ENCODE results near the gene FZD7. TPM values are rescaled to one million over a fixed set of nuclear protein-coding genes. Genes with fewer than 3 reads are reported as not detected.

Gene FZD7
- total and polyA plus RNA-seq, 2 donors (not counting 1 experiment from before 2014, with no cell fraction given), result 39.1 to 44.4 TPM

DNA sequence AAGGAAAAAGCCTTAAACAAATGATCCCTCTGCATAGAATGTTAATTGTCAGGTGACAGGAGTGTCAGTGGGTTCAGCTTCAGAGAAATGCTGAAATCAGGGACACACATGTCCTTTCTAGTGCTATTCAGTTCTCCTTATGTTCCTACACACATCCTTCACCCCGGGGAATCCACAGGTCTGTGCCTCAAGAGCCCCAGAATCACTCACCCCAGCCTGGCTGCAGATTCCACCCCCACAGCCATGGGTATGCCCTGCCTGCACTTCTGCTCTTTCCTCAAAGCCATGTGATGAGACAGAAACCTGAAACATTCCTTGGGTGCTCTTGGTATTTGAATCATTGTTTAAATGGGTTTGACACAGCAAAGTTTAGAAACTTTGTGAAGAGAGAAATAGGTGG is 27.4 kb upstream of the FZD7 start:
- no peaks in the 10 kb centered on the region for H3K4me1 ChIP-seq (ENCODE audit: control insufficient read depth, extremely low read depth, insufficient read depth, low read length)
- TF ChIP-seq, protein P1, sequence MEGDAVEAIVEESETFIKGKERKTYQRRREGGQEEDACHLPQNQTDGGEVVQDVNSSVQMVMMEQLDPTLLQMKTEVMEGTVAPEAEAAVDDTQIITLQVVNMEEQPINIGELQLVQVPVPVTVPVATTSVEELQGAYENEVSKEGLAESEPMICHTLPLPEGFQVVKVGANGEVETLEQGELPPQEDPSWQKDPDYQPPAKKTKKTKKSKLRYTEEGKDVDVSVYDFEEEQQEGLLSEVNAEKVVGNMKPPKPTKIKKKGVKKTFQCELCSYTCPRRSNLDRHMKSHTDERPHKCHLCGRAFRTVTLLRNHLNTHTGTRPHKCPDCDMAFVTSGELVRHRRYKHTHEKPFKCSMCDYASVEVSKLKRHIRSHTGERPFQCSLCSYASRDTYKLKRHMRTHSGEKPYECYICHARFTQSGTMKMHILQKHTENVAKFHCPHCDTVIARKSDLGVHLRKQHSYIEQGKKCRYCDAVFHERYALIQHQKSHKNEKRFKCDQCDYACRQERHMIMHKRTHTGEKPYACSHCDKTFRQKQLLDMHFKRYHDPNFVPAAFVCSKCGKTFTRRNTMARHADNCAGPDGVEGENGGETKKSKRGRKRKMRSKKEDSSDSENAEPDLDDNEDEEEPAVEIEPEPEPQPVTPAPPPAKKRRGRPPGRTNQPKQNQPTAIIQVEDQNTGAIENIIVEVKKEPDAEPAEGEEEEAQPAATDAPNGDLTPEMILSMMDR (conservative IDR thresholded peaks at IDR 0.05 in 1 of 2, IDR thresholded peaks at IDR 0.05 in 1 of 2; ENCODE audit: low read depth in 1 of 2, low read length in 2 of 2), result no peak
- TF ChIP-seq EZH2 (IDR thresholded peaks at IDR 0.05; ENCODE audit: low read length, missing control alignments), result no peak
- H3K27ac ChIP-seq (ENCODE audit: insufficient read depth, low read length), result no peak overlapping the region
- H4K20me1 ChIP-seq (ENCODE audit: control insufficient read depth, extremely low read depth, insufficient read depth, low read length), result no peaks in the 10 kb centered on the region
- no peak overlapping the region for H3K4me2 ChIP-seq (ENCODE audit: extremely low read depth, insufficient read depth, low read length)
- H3K4me3 ChIP-seq (replicated peaks in 1 of 4; ENCODE audit: control extremely low read depth in 1 of 4, insufficient read depth in 1 of 4, low read depth in 3 of 4, low read length in 4 of 4), result no peak overlapping the region
- no peaks in the 10 kb centered on the region for H3K9me3 ChIP-seq (ENCODE audit: control insufficient read depth, insufficient read depth, low read depth, low read length)
- DNase-seq (ENCODE audit: low read depth in 2 of 2), result peak in 1 of 2 donors; percentile 23
- H2AFZ ChIP-seq (ENCODE audit: low read length), result no peak overlapping the region
- no peak overlapping the region for H3K9ac ChIP-seq (ENCODE audit: insufficient read depth, low read length)
- H3K27me3 ChIP-seq (ENCODE audit: control insufficient read depth, insufficient read depth, low read length), result no peaks in the 10 kb centered on the region
- H3K36me3 ChIP-seq (ENCODE audit: control insufficient read depth, insufficient read depth, low read length), result no peaks in the 10 kb centered on the region
- H3K79me2 ChIP-seq (ENCODE audit: control insufficient read depth, insufficient read depth, low read length), result no peaks in the 10 kb centered on the region

- DNase-seq (ENCODE audit: low read depth in 2 of 2), result no peak
- no peak for TF ChIP-seq EZH2 (IDR thresholded peaks at IDR 0.05; ENCODE audit: low read length, missing control alignments)
- TF ChIP-seq, protein P1 (conservative IDR thresholded peaks at IDR 0.05 in 1 of 2, IDR thresholded peaks at IDR 0.05 in 1 of 2; ENCODE audit: low read depth in 1 of 2, low read length in 2 of 2), result peak in 1 of 2 donors; percentile 29
- Histone ChIP-seq H3K79me2 (ENCODE audit: control insufficient read depth, insufficient read depth, low read length) (no peaks in the 10 kb centered on the region), H3K27ac (ENCODE audit: insufficient read depth, low read length) (no peak overlapping the region), H3K36me3 (ENCODE audit: control insufficient read depth, insufficient read depth, low read length) (no peaks in the 10 kb centered on the region), H3K4me2 (ENCODE audit: extremely low read depth, insufficient read depth, low read length) (no peak overlapping the region), H4K20me1 (ENCODE audit: control insufficient read depth, extremely low read depth, insufficient read depth, low read length) (no peaks in the 10 kb centered on the region), H3K4me1 (ENCODE audit: control insufficient read depth, extremely low read depth, insufficient read depth, low read length) (no peaks in the 10 kb centered on the region), H3K27me3 (ENCODE audit: control insufficient read depth, insufficient read depth, low read length) (no peaks in the 10 kb centered on the region), H3K4me3 (replicated peaks in 1 of 4; ENCODE audit: control extremely low read depth in 1 of 4, insufficient read depth in 1 of 4, low read depth in 3 of 4, low read length in 4 of 4) (no peak overlapping the region), H3K9ac (ENCODE audit: insufficient read depth, low read length) (no peak overlapping the region), H2AFZ (ENCODE audit: low read length) (no peak overlapping the region), H3K9me3 (ENCODE audit: control insufficient read depth, insufficient read depth, low read depth, low read length) (no peaks in the 10 kb centered on the region)
These were observed 26.4 kb upstream of the FZD7 start for GRCh38 chr2:202007015-202007982.

DNA sequence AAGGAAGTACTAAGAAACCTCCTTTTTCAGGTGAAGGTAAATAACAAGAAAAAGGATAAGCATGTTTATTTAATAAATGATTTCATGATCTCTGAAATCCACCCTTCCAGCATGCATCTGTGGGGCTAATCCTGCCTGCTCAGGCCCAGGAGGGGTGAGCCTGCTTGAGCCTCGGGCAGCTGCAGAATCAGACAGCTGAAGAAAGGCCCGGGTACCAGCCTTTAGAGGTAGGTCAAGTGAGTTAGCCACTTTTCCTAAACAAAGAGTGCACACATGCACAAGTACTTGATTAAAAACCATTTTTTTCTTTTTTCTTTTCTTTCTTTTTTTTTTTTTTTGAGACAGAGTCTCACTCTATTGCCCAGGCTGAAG is 25.7 kb upstream of the FZD7 start:
- Histone ChIP-seq H3K27ac (ENCODE audit: insufficient read depth, low read length) (no peak overlapping the region), H3K9ac (ENCODE audit: insufficient read depth, low read length) (no peak overlapping the region), H3K79me2 (ENCODE audit: control insufficient read depth, insufficient read depth, low read length) (no peaks in the 10 kb centered on the region), H3K4me2 (ENCODE audit: extremely low read depth, insufficient read depth, low read length) (no peak overlapping the region), H3K36me3 (ENCODE audit: control insufficient read depth, insufficient read depth, low read length) (no peaks in the 10 kb centered on the region), H3K4me3 (replicated peaks in 1 of 4; ENCODE audit: control extremely low read depth in 1 of 4, insufficient read depth in 1 of 4, low read depth in 3 of 4, low read length in 4 of 4) (no peak overlapping the region), H4K20me1 (ENCODE audit: control insufficient read depth, extremely low read depth, insufficient read depth, low read length) (no peaks in the 10 kb centered on the region), H2AFZ (ENCODE audit: low read length) (no peak overlapping the region), H3K27me3 (ENCODE audit: control insufficient read depth, insufficient read depth, low read length) (no peaks in the 10 kb centered on the region), H3K9me3 (ENCODE audit: control insufficient read depth, insufficient read depth, low read depth, low read length) (no peaks in the 10 kb centered on the region), H3K4me1 (ENCODE audit: control insufficient read depth, extremely low read depth, insufficient read depth, low read length) (no peaks in the 10 kb centered on the region)
- no peak for TF ChIP-seq EZH2 (IDR thresholded peaks at IDR 0.05; ENCODE audit: low read length, missing control alignments)
- TF ChIP-seq, protein P1 (conservative IDR thresholded peaks at IDR 0.05 in 1 of 2, IDR thresholded peaks at IDR 0.05 in 1 of 2; ENCODE audit: low read depth in 1 of 2, low read length in 2 of 2), result no peak
- DNase-seq (ENCODE audit: low read depth in 2 of 2), result no peak
